Uterus (tissue), 2 donors: ENCODE data around the gene GLRA3.

Experiments
- CTCF ChIP-seq, 4 experiments: fragments of 200-600 bp in 2 of 4; fragments of 450-650 bp in 2 of 4; sonication (generic) in 2 of 4; IDR thresholded peaks; one replicate each; pipeline ENCODE4 v1.5.1; 2016 to 2019; ENCODE audit warnings: antibody characterized with exemption in 4 of 4, mild to moderate bottlenecking in 2 of 4, moderate library complexity in 1 of 4
- POLR2A ChIP-seq, 2 donors: fragments of 450-650 bp; IDR thresholded peaks; one replicate each; pipeline ENCODE4 v1.6.1; 2016; ENCODE audit warnings: antibody characterized with exemption in 2 of 2, mild to moderate bottlenecking in 1 of 2, moderate library complexity in 1 of 2

DNA sequence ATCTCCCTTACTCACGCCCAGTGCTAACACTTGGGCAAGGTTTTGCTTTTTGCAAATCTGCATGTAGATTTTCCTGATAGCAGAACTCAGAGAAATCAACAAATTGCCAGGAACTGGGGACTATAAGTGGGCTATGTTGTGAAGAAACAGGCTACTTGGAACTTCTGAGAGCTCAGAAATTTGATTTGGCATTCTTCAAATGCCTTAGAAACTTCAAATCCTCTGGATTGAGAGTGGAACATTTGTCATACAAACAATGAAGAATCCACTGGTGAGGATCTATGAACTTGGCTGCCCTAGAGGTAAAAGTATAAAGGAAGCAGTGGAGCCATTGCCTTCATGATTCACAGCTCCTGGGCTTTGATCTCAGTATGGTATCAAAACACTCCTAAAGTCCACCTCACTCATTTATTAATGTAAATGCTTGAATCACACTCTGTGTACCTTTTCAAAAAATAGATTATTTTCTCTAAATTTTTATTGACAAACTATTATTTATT is 126.0 kb downstream of the GLRA3 start:
- TF ChIP-seq CTCF (IDR thresholded peaks at IDR 0.05), result no peak
- no peak for TF ChIP-seq POLR2A (IDR thresholded peaks at IDR 0.05)
